GM12875 (cell line): Measurements from ENCODE around the gene CGB5.
A peak's percentile ranks its signal among the peaks of the same experiment; 100 is the strongest.
"Not testable (repeated sequence)": the region's sequence is repeated elsewhere in the genome, so short reads cannot be mapped to it uniquely, and the experiment has no call there.

Experiments used
- H3K4me3 ChIP-seq: one replicate; pipeline ENCODE4 v1.5.1; 2011; ENCODE audit warnings: low read depth, low read length, control low read depth
- CTCF ChIP-seq: IDR thresholded peaks from 2 replicates; pipeline ENCODE4 v1.5.1; 2011; ENCODE audit warnings: low read depth, mild to moderate bottlenecking, control low read depth, inconsistent platforms, low read length, moderate library complexity, borderline replicate concordance; ENCODE audit not compliant: insufficient read depth

CGB5 gene

GRCh38 chr19:49028686-49029085 lies 15.0 kb upstream of the CGB5 start:
- H3K4me3 ChIP-seq, result not testable (repeated sequence)

- not testable (repeated sequence) for H3K4me3 ChIP-seq
Measured at GRCh38 chr19:49029749-49030148, 13.9 kb upstream of the CGB5 start.

- H3K4me3 ChIP-seq, result not testable (repeated sequence)
Measured at GRCh38 chr19:49030323-49030722, 13.3 kb upstream of the CGB5 start.

GRCh38 chr19:49031642-49032301 lies 11.9 kb upstream of the CGB5 start, which contains the start of gene CGB2:
Gene CGB2, plus strand, starts transcription at chr19:49031890. Its CDS starts 206 bp downstream, at chr19:49032096.
- TF ChIP-seq CTCF, result peak; percentile 34; the same call in 1 of the 2 replicates
- H3K4me3 ChIP-seq, result not testable (repeated sequence)

- peak; percentile 67 for TF ChIP-seq CTCF
- H3K4me3 ChIP-seq, result not testable (repeated sequence)
Measured at GRCh38 chr19:49036815-49037214, 6.8 kb upstream of the CGB5 start, which contains the start of gene CGB1. Gene CGB1, minus strand, starts transcription at chr19:49036895. Its CDS starts 184 bp downstream, at chr19:49036711.

- H3K4me3 ChIP-seq, result not testable (repeated sequence)
Measured at GRCh38 chr19:49038111-49038510, 5.5 kb upstream of the CGB5 start.

- H3K4me3 ChIP-seq, result not testable (repeated sequence)
Measured at GRCh38 chr19:49038557-49039276, 4.9 kb upstream of the CGB5 start.

GRCh38 chr19:49039736-49040135 lies 3.9 kb upstream of the CGB5 start:
- H3K4me3 ChIP-seq, result not testable (repeated sequence)

GRCh38 chr19:49042177-49042576 lies 1.5 kb upstream of the CGB5 start:
- no peak overlapping the region for H3K4me3 ChIP-seq
- no peak for TF ChIP-seq CTCF

GRCh38 chr19:49042666-49043065 lies 982 bp upstream of the CGB5 start:
- H3K4me3 ChIP-seq, result not testable (repeated sequence)

- H3K4me3 ChIP-seq, result not testable (repeated sequence)
Measured at GRCh38 chr19:49049011-49049410, 5.4 kb downstream of the CGB5 start, which contains the start of gene CGB8. Gene CGB8, minus strand, starts transcription at chr19:49049111. Its CDS starts 372 bp downstream, at chr19:49048739.

- H3K4me3 ChIP-seq, result not testable (repeated sequence)
Measured at GRCh38 chr19:49049834-49050233, 6.2 kb downstream of the CGB5 start.

- not testable (repeated sequence) for H3K4me3 ChIP-seq
Measured at GRCh38 chr19:49050376-49051033, 6.9 kb downstream of the CGB5 start.
